Posterior cingulate gyrus (tissue), 11 donors: ENCODE data around the gene MRTFA.
"Not testable (repeated sequence)": the region's sequence is repeated elsewhere in the genome, so short reads cannot be mapped to it uniquely, and the experiment has no call there.

ENCODE experiments used
- DNase-seq, 10 donors: peaks; one replicate each; pipeline versions ENCODE4 v3.0.0 to v3.0.0-alpha.2; 2020 to 2021; ENCODE audit warnings: mixed read lengths in 3 of 10
- intact Hi-C: fragments of 100-400 bp; cut with DNase I; formaldehyde crosslinking; loops from one replicate; pipeline ENCODE4 v1.15.1; 2023

MRTFA gene

DNA sequence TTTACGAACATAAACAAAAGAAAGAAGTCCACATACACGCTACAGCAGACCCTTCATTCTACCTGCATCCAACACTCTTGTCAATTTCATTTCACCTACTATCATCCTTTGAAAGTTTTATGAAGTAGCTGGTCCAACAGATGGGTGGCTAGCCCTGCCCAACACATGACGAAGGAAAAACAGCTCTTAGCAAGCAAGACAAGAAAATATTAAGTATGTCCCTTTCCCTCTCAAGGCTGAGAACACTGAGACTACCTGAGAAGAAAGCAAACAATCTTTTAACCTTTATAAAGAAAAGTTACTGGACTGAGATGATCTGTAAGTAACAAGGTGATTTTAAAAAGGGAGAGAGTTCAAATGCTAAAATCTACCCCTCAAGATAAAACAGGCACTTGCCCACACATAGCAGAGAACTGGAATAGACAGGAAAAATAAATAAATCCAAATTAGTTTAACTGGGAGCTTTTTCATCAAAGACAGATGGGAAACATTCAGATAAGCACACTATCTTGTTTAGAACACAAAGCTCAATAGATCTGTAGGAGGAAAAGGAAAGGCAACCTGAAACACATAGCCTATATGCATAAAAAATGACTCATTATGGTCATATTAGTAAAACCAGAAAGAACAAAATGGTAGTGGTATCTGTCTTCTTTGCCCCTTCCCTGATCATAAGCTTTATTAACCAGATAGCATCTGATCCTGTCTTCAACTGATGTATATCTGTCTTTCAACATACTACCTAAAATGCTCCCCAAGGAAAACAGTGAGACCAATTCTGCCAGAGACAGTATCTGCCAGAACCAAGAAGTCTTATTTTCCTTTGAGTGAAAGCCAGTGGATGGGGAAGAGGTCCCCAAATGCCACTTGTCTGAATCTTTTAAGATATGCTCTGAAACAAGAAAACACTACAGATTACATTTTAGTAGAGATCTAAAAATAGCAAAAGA is 104.3 kb downstream of the MRTFA start:
- DNase-seq, result no peak
- intact Hi-C loops, result no loop called here

DNA sequence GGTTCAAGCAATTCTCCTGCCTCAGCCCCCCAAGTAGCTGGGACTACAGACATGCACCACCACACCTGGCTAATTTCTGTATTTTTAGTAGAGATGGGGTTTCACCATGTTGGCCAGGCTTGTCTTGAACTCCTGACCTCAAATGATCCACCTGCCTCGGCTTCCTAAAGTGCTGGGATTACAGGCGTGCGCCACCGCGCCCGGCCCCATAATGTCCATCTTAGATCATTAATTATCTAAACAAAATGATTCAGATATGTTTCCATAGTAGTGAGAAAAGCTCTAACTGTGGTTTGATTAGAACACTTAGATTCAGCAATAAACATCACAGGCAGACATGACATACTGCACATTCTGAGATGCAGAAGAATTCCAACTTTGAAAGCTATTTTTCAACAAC is 106.1 kb downstream of the MRTFA start:
- DNase-seq, intact Hi-C loops: not testable (repeated sequence)

DNA sequence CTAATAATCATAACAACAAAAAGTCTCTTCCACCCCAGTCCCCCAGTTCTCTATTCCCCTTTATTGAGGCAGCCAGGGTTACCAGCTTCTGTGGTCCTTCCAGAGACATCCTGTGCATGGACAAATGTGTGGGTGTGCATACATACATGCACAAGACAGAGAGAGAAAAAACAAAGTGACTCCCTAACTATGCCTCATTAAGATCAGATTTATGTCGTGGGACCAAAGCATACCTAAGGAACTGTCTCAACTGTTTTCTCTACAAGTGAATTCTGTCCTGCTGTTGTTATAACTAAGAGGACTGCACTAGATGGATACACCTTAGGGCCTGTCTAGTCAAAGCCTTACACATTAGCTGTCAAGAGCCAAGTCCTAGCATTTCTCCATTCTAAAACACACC is 106.7 kb downstream of the MRTFA start:
- no peak for DNase-seq
- intact Hi-C loops, result no loop called here

DNA sequence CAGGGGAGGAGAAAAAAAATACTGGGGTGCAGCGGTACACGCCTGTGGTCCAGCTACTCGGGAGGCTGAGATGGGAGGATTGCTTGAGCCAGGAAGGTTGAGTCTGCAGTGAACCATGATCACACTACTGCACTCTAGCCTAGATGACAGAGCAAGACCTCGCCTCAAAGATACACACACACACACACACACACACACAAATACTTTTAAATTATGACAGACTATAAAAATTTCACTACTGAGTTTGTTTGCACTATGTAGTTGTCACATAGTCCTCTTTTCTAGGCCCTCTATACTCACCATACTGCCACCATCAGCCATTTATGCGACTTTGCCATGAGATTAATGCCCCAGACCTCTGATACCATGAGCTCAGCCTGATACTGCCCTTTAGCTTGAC is 109.6 kb downstream of the MRTFA start:
- intact Hi-C loops, result no loop called here
- DNase-seq, result no peak

DNA sequence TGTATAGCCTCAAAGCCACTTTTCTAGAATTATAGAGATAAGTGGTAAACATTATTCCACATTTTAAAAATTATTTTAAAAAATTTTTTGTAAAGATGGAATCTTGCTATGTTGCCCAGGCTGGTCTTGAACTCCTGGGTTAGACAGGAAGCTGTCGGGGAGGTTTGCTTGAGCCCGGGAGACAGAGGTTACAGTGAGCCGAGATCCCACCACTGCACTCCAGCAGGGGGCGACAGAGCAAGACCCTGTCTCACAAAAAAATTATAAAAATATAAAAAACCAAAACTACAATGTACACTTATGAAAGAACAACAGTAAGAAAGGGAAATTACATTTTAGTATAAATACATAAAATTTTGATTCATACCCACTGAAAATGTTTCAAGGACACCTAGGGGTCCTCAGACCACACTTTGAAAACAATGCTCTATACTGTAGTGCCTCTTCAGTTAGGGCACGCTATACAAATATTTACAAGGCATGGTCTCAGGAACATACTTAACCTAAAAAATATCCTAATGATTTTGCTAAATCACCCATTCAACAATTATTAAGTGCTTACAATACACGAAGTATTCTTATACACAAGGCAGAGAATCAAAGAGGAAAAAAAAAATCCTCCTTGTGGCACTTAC is 111.2 kb downstream of the MRTFA start:
- intact Hi-C loops, result loop anchor here (1.0 kb wide), 1 partner anchor 121 kb away; no protein-coding TSS in a partner anchor
- DNase-seq, result peak in 7 of 10 donors; percentile 21 to 73 (median 43)

DNA sequence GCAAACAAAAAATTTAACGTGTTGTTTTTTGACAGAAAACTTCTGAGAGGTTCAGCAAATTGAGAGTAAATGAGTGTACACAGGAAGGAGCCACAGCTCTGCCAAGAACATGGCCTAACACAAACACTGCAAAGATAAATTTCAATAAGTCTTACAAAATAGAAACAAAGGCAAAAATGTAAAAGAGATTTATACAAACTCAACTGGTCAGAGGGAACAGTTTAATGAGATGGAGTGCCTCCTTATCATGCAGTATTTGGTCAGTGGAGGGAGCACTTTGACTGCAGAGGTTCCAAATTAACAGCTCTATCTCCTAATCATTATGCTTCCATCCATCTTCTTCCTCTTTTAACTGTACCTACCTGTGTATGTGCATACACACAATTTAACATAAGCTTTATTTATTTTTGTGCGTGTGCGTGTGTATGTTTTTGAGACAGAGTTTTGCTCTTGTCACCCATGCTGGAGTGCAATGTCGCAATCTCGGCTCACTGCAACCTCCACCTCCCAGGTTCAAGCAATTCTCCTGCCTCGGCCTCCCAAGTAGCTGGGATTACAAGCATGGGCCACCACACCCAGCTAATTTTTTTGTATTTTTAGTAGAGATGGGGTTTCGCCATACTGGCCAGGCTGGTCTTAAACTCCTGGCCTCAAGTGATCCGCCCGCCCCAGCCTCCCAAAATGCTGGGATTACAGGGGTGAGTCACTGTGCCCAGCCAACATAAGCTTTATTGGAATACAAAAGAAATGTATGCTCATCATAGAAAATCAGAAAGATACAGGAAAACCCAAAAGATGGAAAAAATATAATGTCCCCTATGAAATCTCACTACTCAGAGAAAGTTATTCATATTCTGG is 111.9 kb downstream of the MRTFA start:
- no peak for DNase-seq
- intact Hi-C loops, result loop anchor here (1.0 kb wide), 1 partner anchor 122 kb away; no protein-coding TSS in a partner anchor

DNA sequence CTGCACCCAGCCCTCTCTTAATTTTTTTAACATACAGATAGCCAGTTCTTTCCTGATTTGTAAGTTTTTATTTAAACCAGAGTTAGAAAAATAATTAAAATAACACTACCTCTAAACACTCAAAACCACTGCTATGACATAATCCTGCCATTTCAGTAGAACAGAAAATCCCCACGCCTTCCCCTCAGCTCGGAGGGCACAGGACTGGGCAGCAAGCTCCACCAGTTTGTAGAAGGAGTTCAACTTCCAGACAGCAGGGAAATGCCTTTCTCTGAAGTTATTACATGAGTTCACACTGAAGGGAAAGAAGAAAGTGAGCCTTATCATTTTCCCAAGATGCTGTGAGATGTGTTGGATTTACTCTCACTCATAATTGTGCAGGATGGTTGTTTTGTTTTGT is 114.4 kb downstream of the MRTFA start:
- no peak for DNase-seq
- intact Hi-C loops, result no loop called here

DNA sequence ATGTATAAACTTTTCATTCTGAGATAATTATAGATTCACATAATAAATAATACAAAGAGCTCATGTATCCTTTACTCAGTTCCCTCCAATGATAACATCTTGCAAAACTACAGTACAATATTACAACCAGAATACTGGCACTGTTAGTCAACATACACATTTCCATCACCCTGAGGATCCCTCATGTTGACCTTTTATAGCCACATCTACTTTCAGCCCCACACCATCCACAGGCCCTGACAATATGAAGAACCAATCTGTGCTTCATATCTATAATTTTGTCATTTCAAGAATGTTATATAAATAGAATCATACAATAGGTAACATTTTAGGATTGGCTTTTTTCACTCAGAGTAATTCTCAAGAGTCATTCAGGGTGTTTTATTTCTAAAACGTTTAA is 115.5 kb downstream of the MRTFA start:
- no peak for DNase-seq
- intact Hi-C loops, result no loop called here

DNA sequence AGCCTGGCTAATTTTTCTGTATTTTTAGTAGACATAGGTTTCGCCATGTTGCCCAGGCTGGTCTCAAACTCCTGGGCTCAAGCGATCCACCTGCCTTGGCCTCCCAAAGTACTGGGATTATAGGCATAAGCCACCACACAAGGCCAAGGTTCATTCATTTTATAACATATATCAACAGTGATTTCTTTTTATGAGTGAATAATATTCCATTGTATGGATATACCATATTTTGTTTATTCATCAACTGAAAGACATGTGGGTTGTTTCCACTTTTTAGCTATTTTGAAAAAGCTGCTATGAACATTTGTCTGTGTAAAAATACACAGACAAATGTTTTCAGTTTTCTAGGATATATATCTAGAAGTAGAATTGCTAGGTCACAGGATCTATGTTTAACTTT is 116.0 kb downstream of the MRTFA start:
- intact Hi-C loops, result no loop called here
- DNase-seq, result no peak

DNA sequence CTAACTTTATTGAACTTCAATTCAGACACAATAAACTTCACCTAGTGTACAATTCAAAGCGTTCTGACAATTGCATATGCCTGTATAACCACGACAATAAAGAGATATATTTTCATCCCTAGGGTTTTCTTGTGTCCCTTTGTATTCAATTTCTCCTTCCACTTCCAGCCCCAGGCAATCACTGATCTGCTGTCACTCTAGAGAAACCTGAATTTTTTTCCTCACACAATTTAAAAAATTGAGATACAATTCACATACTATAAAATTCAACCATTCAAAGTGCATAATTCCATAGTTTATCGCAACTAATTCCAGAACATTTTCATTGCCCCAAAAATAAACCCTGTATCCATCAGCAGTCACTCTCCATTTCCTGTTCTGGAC is 116.6 kb downstream of the MRTFA start:
- DNase-seq, result no peak
- intact Hi-C loops, result no loop called here

DNA sequence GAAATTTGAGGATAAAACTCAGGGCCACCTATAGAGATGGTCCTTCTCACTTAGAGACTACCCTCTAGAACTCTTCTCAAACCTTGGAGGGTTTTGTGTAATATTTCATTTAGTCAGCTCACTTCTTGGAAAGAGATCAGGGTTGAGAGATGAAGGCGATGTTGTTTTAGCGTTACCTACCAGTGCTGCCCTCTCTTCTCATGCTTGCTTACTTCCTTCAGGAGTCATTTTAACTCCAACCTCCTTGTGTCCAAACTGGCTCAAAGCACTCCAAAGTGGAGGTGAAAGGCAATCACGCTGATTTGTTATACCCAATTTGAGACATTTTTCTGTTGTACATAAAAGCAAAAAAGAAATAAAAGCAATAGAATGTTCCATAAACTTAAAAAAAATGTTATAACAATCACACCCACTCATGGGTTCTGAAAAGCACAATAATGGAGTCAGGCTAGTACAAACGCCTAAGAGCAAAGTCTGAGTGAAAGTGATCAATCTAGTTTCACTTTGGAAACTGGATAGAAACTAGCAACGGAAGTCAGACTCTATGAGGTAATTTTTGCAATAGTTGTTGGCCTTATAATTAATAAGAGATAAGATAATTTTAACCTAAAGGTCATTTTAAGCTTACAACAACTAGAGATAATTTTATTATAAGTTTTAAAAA is 117.1 kb downstream of the MRTFA start:
- intact Hi-C loops, result no loop called here
- no peak for DNase-seq

DNA sequence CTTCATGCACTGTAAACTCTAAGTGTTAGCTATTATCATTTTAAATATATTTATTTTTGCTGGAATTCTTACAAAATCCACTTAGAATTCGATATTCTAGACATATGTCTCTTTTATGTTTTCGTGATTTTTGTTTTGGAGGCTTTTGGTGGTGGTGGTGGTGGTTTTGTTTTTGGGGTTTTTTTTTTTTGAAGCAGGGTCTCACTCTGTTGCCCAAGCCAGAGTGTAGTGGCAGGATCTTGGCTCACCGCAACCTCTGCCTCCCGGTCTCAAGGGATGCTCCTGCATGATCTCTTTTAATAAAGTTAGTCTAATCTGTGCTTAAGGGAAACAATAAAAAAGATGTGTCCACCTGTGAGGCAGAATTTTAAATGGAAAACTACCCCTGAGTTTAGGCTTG is 117.7 kb downstream of the MRTFA start:
- no peak for DNase-seq
- intact Hi-C loops, result no loop called here

DNA sequence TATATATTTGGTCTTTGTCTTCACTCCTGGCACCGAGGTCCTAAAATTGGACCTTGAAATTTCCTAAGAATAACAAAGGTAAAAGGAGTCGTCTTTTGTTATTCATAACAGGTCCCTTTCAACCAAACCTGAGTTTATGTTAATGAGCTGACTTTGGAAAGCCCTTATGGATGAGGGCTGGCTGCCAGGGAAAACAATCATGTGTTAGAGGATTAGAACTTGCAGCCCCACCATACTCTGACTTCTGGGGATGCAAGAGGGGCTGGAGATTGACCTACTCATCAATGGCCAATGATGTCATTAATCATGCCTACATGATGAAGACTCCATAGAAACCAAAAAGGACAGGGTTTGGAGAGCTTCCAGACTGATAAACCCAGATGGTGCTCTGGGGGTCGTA is 118.9 kb downstream of the MRTFA start:
- intact Hi-C loops, result no loop called here
- no peak for DNase-seq

DNA sequence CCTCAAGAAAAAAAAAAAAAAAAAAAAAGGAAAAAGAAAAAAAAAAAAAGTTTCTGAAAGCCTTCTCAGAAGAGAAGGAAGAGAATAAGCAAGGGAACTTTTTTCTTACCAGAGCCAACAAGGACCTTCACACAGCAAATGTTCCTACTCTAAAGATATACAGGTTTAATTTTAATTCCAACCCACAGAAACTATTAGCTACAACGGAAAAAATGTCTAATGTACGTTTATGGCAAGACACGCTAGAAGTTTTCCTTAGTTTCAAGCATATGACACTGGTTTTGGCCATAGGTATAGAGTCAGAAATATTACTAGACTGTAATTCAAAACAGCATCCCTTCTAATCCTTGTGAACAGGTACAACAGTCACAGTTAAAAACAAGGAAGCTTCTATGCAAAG is 120.1 kb downstream of the MRTFA start:
- DNase-seq, result no peak
- intact Hi-C loops, result no loop called here

DNA sequence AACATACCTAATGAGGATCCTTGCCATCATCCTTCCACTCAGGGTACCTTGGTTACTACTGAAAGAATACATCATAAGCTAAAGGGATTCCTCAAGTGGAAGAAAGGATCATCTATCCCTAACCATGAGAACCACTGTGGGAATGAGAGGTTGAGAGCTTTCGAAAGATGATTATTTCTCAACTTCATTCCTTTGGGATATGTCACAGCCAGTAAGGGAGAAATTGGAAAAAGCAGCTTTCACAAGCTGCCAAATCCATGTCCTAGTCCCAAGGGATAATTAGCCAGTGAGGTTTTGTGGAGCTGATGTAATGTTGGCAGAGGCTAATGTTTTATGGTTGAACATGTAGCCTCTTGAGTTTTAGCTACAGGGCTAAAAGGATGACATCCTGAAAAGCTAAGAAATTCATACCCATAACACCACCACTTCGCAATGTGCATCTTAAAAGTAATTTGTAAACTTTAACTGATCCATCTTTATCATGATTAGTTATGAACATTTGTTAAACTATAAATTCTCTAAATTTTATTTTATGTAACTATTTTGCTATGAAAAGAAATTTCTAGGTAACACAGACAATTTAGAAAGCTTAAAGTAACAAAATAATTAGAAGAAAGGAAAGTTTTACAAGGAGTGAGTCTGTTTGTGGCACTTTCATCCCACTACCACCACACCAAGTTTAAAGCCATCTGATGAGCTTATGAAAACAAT is 123.9 kb downstream of the MRTFA start:
- intact Hi-C loops, result no loop called here
- no peak for DNase-seq

DNA sequence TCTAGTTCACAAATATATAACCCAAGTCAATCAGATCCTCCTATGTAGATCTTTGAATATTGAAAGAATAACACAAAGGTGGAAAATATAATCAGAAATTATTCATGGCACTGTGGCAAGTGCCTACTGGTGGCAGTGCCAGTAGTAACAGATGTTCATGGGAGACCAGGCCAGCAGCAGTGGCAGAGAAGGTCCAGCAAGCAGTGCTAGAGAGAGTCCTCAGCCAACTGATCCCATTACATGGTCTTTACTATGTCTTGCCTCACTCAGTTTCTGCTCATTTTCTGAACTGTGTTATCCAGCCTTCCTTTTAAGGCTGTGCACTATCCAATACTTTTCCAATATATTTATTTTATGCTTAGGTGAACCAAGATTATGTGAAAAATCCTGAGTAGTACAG is 124.9 kb downstream of the MRTFA start:
- intact Hi-C loops, result no loop called here
- DNase-seq, result peak in 3 of 10 donors; percentile 23 to 69 (median 69)

DNA sequence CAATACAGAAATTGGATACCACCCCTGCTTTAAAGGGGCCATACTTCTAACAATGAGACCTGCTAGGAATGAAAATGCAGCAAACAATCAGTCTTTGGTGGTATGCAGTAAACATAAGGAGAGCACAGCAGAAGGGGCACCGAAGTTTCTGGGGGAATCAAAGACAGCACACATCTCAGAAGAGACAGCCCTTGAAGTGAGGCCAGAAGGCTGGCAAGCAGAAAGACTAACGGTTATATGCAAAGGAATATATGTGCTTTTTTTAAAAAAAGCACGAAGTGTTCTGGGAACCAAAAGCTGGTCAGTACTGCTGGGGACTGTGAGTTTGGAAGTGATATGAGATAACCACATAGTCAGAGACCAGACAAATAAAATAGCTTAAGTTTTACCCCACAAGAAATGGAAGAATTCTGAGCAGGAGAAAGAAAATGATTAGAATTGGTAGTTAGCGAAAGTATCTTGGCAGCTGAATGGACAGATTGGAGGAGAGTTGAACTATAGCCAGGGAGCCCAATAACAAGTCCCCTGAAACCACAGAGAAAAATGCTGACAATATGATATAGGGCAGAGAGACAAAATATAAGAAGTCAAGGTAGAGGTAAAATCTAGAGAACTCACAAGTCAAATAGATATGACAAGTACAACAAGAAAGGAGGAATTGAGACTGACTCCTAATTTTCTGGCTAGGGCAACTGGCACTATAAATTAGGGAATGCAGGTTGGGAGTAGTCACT is 125.7 kb downstream of the MRTFA start:
- DNase-seq, result no peak
- intact Hi-C loops, result no loop called here

DNA sequence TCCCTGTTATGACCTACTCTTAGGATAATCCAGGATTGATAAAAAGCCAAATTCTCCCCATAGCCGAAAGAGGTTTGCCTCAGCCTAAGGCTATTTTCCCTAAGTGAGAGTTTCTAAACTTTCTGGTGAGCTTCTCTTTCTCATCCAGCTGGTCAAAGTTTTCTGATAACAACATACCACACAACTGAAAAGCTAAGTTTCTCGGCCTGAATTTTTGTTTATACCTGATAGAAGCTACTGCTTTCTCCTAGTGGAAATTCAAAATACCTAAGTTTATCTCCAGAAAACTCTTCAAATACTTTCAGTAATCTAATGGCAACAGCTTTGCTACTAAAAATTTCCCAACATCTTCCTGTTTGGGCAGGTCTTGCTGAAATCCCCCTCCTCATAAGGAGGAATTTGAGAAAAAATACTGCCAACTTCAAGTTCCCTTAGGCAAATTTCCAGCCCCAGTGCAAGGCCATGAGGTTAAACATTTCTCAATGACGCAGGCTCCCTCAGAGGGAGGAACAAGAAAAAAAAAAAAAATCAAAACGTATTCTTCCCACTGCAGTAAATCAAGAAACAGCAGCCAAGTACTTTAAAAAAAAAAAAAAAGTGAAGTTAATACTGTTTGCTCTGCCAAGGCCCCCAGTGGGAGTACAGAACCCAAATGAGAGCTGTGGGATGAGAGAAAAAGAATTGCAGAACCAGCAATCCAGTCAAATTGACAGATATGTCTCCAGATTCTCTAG is 127.0 kb downstream of the MRTFA start:
- DNase-seq, result no peak
- intact Hi-C loops, result no loop called here
